Measurements from ENCODE around the gene PPM1J.

Gene PPM1J

GRCh38 chr1:112707221-112708001, 7.7 kb downstream of the PPM1J start:
- DNase-seq (ENCODE audit: low read depth in 2 of 2, low spot score in 1 of 2) = no peak

GRCh38 chr1:112706505-112707220, 8.5 kb downstream of the PPM1J start, which contains the start of gene RHOC:
TSS of gene RHOC (minus strand) at chr1:112707127. CDS start at chr1:112703799, 3,328 bp downstream.
- no peak for DNase-seq (ENCODE audit: low read depth in 2 of 2, low spot score in 1 of 2)

GRCh38 chr1:112704934-112705627, 10.1 kb downstream of the PPM1J start:
- no peak for DNase-seq (ENCODE audit: low read depth in 2 of 2, low spot score in 1 of 2)

GRCh38 chr1:112704391-112704933, 10.7 kb downstream of the PPM1J start:
- no peak for DNase-seq (ENCODE audit: low read depth in 2 of 2, low spot score in 1 of 2)

- no peak for DNase-seq (ENCODE audit: low read depth in 2 of 2, low spot score in 1 of 2)
Measured at GRCh38 chr1:112703706-112704105, 11.4 kb downstream of the PPM1J start.

- DNase-seq (ENCODE audit: low read depth in 2 of 2, low spot score in 1 of 2) = no peak
Measured at GRCh38 chr1:112702420-112703261, 12.5 kb downstream of the PPM1J start.

GRCh38 chr1:112702067-112702395, 13.1 kb downstream of the PPM1J start:
- no peak for DNase-seq (ENCODE audit: low read depth in 2 of 2, low spot score in 1 of 2)

- DNase-seq (ENCODE audit: low read depth in 2 of 2, low spot score in 1 of 2) = no peak
Measured at GRCh38 chr1:112701227-112702066, 13.7 kb downstream of the PPM1J start.

- peak; percentile 41 to 65 for DNase-seq (ENCODE audit: low read depth in 2 of 2, low spot score in 1 of 2)
Measured at GRCh38 chr1:112700290-112701226, 14.6 kb downstream of the PPM1J start.

- no peak for DNase-seq (ENCODE audit: low read depth in 2 of 2, low spot score in 1 of 2)
Measured at GRCh38 chr1:112699425-112700144, 15.5 kb downstream of the PPM1J start.

- no peak for DNase-seq (ENCODE audit: low read depth in 2 of 2, low spot score in 1 of 2)
Measured at GRCh38 chr1:112698366-112699310, 16.5 kb downstream of the PPM1J start.

GRCh38 chr1:112697781-112698201, 17.3 kb downstream of the PPM1J start:
- DNase-seq (ENCODE audit: low read depth in 2 of 2, low spot score in 1 of 2) = no peak

GRCh38 chr1:112696578-112697314, 18.4 kb downstream of the PPM1J start:
- DNase-seq (ENCODE audit: low read depth in 2 of 2, low spot score in 1 of 2) = no peak

GRCh38 chr1:112695276-112695675, 19.9 kb downstream of the PPM1J start:
- no peak for DNase-seq (ENCODE audit: low read depth in 2 of 2, low spot score in 1 of 2)

GRCh38 chr1:112694363-112694929, 20.7 kb downstream of the PPM1J start:
- DNase-seq (ENCODE audit: low read depth in 2 of 2, low spot score in 1 of 2) = no peak

GRCh38 chr1:112693821-112694220, 21.3 kb downstream of the PPM1J start:
- DNase-seq (ENCODE audit: low read depth in 2 of 2, low spot score in 1 of 2) = no peak
